Left lung (tissue), 14 donors: ENCODE measurements around the gene SPC24. TPM values are rescaled to one million over a fixed set of nuclear protein-coding genes. Genes with fewer than 3 reads are reported as not detected.

Experiments used
- ATAC-seq: fragments of 200-7000 bp; cut with Tn5 transposase; one replicate; pipeline ENCODE4 v1.9.1; 2020; ENCODE audit warnings: moderate library complexity
- DNase-seq, 4 donors: peaks; one replicate each; pipeline ENCODE4 v3.0.0-alpha.2; 2013 to 2020
- H3K27ac ChIP-seq, 2 donors: fragments of 200-600 bp; sonication (generic) in 1 of 2; one replicate each; pipeline versions ENCODE4 v1.5.0 to v1.8.0; 2020 to 2021
- H3K27me3 ChIP-seq, 2 donors: fragments of 200-600 bp; sonication (generic) in 1 of 2; one replicate each; pipeline versions ENCODE4 v1.5.0 to v1.8.0; 2020 to 2021
- H3K36me3 ChIP-seq, 2 donors: fragments of 200-600 bp; sonication (generic) in 1 of 2; one replicate each; pipeline versions ENCODE4 v1.5.0 to v1.8.0; 2020 to 2021
- H3K4me1 ChIP-seq, 2 donors: fragments of 200-600 bp; one replicate each; pipeline ENCODE4 v1.8.0; 2021
- H3K4me3 ChIP-seq, 2 donors: fragments of 200-600 bp; sonication (generic) in 1 of 2; one replicate each; pipeline versions ENCODE4 v1.5.0 to v1.8.0; 2020 to 2021; ENCODE audit warnings: mild to moderate bottlenecking in 1 of 2
- H3K9me3 ChIP-seq, 2 donors: fragments of 200-600 bp; sonication (generic) in 1 of 2; one replicate each; pipeline versions ENCODE4 v1.5.0 to v1.8.0; 2020 to 2021
- CTCF ChIP-seq, 2 donors: fragments of 200-600 bp; sonication (generic) in 1 of 2; IDR thresholded peaks; one replicate each; pipeline versions ENCODE4 v1.5.0 to v1.8.0; 2021; ENCODE audit warnings: antibody characterized with exemption in 2 of 2
- intact Hi-C, 2 donors: fragments of 100-400 bp; cut with DNase I; formaldehyde crosslinking; loops; one replicate each; pipeline versions ENCODE4 v1.11.2 to v1.14.2; 2022
- long read RNA-seq, 12 donors: library from polyadenylated mRNA in 2 of 12; unstranded in 2 of 12; transcript quantifications; one replicate each; pipeline ENCODE4 v2.0.0 and lab custom pipeline, GENCODE V29; 2019 to 2026
- polyA plus RNA-seq, 6 donors: library from polyadenylated mRNA; unstranded; fragments of 120-200 nt; gene quantifications; one replicate each; pipeline ENCODE4 v1.2.1, GENCODE V29; 2013; ENCODE audit not compliant: insufficient read length in 6 of 6
- total RNA-seq, 2 donors: library from RNA; stranded (reverse); fragmentation: NEBNext Ultra II Directional; extraction: Animal tissue kit (Norgen Biotek cat#: 25700); gene quantifications; one replicate each; pipeline ENCODE4 v1.2.1, GENCODE V29; 2021
- donor health status: DM: no; HTN: yes; CAD: no.
- donor health status: DM: no; HTN: no; CAD: no.

Gene SPC24, protein sequence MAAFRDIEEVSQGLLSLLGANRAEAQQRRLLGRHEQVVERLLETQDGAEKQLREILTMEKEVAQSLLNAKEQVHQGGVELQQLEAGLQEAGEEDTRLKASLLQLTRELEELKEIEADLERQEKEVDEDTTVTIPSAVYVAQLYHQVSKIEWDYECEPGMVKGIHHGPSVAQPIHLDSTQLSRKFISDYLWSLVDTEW
- total RNA-seq, result 10 to 100 TPM in 1 of 2 donors, 1 to 10 TPM in 1; 5.4 to 12.1 TPM
- 10 to 100 TPM; 14.5 to 40.2 (median 24.6) TPM for polyA plus RNA-seq
- long read RNA-seq, donor 1, transcript SPC24-206 (5 exons, 2,315 nt), result major isoform, 8 of 9 reads
- long read RNA-seq, donor 1, partial matches to known transcripts, result 0 of 9 reads
- long read RNA-seq, donor 1, other reads (novel, unspliced or antisense), result 0 of 9 reads
- long read RNA-seq, donor 2, transcript SPC24-206 (5 exons, 2,315 nt), result major isoform, 8 of 10 reads
- long read RNA-seq, donor 2, partial matches to known transcripts, result 0 of 10 reads
- long read RNA-seq, donor 2, other reads (novel, unspliced or antisense), result 0 of 10 reads
- long read RNA-seq, donor 3, transcript SPC24-206 (5 exons, 2,315 nt), result major isoform, 8 of 9 reads
- long read RNA-seq, donor 3, partial matches to known transcripts, result 0 of 9 reads
- long read RNA-seq, donor 3, other reads (novel, unspliced or antisense), result 0 of 9 reads
- long read RNA-seq, donor 4, partial matches to known transcripts, result 0 of 7 reads
- long read RNA-seq, donor 4, other reads (novel, unspliced or antisense), result 4 of 7 reads
- long read RNA-seq, donor 5, transcript SPC24-206 (5 exons, 2,315 nt), result major isoform, 6 of 6 reads
- long read RNA-seq, donor 5, partial matches to known transcripts, result 0 of 6 reads
- long read RNA-seq, donor 5, other reads (novel, unspliced or antisense), result 0 of 6 reads
- long read RNA-seq, donor 6, transcript SPC24-206 (5 exons, 2,315 nt), result major isoform, 14 of 49 reads
- long read RNA-seq, donor 6, partial matches to known transcripts, result 34 of 49 reads
- long read RNA-seq, donor 6, other reads (novel, unspliced or antisense), result 0 of 49 reads
- long read RNA-seq, donor 7, partial matches to known transcripts, result 0 of 4 reads
- long read RNA-seq, donor 7, other reads (novel, unspliced or antisense), result 0 of 4 reads
- long read RNA-seq, donor 8, partial matches to known transcripts, result 0 of 3 reads
- long read RNA-seq, donor 8, other reads (novel, unspliced or antisense), result 0 of 3 reads
- long read RNA-seq, donor 9, result 0 reads
- long read RNA-seq, donor 10, result 0 reads
- long read RNA-seq, donor 11, result 0 reads
- long read RNA-seq, donor 12, partial matches to known transcripts, result 0 of 2 reads
- long read RNA-seq, donor 12, other reads (novel, unspliced or antisense), result 0 of 2 reads

GRCh38 chr19:11155373-11156120 lies at the start of gene SPC24:
TSS of gene SPC24 (minus strand) at chr19:11155782. CDS start at chr19:11155776, 6 bp downstream.
- peak within 1 kb of the TSS; percentile 59 to 63 for H3K4me3 ChIP-seq
- no peak for TF ChIP-seq CTCF (IDR thresholded peaks at IDR 0.05)

DNA sequence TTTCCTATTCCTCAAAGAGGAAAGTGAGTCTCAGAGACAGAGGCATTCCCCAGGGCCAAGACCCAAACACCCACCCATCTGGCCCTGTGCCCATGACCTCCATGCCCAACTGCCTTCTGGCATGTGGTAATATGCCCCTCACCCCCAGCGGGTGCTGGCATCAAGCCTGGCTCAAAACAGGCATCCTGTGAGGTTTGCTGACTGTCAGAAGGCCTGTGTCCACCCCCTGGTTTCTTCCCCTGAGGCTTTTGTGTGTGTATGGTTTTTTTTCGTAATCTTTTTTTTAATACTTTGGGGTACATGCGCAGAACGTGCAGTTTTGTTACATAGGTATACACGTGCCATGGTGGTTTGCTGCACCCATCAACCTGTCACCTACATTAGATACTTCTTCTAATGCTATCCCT lies 49.4 kb upstream of the SPC24 start:
- intact Hi-C loops, result loop anchor here in 1 of 2 donors (10.0 kb wide), 1 partner anchor 170 kb away; no protein-coding TSS in a partner anchor
- Histone ChIP-seq H3K27me3 (no peaks in the 10 kb centered on the region), H3K4me1 (peaks cover 0 to 20% of the 10 kb centered on the region in 2 donors), H3K36me3 (peaks cover 0 to 37% of the 10 kb centered on the region in 2 donors), H3K27ac (no peak overlapping the region), H3K9me3 (no peaks in the 10 kb centered on the region), H3K4me3 (no peak overlapping the region)
- DNase-seq, result no peak
- no peak for TF ChIP-seq CTCF (IDR thresholded peaks at IDR 0.05)
- ATAC-seq, result no peak

More at GRCh38 chr19:11155373-11156120, at the start of gene SPC24:
- peaks cover 0 to under 1% of the 10 kb centered on the region in 2 donors for H3K9me3 ChIP-seq
- ATAC-seq (peak; percentile 95), DNase-seq (peak; percentile 95 to 99 (median 96))
- peak within 1 kb of the TSS; percentile 70 to 77 for H3K27ac ChIP-seq
- intact Hi-C loops, result no loop called here
- H3K36me3 ChIP-seq, result no peaks in the 10 kb centered on the region
- no peaks in the 10 kb centered on the region for H3K27me3 ChIP-seq
- peaks cover 14 to 50% of the 10 kb centered on the region in 2 donors for H3K4me1 ChIP-seq

- peaks cover 0 to 42% of the 10 kb centered on the region in 2 donors for H3K36me3 ChIP-seq
- H3K9me3 ChIP-seq, result no peaks in the 10 kb centered on the region
- no peak overlapping the region for H3K4me3 ChIP-seq
- H3K4me1 ChIP-seq, result peaks cover 0 to 20% of the 10 kb centered on the region in 2 donors
- intact Hi-C loops, result loop anchor here in 1 of 2 donors (10.0 kb wide), 1 partner anchor 169 kb away; no protein-coding TSS in a partner anchor
- DNase-seq, result no peak
- H3K27me3 ChIP-seq, result no peaks in the 10 kb centered on the region
- no peak for ATAC-seq
- H3K27ac ChIP-seq, result peak overlapping the region in 1 of 2 donors; percentile 62
- TF ChIP-seq CTCF (IDR thresholded peaks at IDR 0.05), result peak in 1 of 2 donors; percentile 48
Measured at GRCh38 chr19:11204076-11204602, 48.6 kb upstream of the SPC24 start.
